ENCODE data around the gene CFHR5.
"Not testable (repeated sequence)": the region's sequence is repeated elsewhere in the genome, so short reads cannot be mapped to it uniquely, and the experiment has no call there.

CFHR5 gene

DNA sequence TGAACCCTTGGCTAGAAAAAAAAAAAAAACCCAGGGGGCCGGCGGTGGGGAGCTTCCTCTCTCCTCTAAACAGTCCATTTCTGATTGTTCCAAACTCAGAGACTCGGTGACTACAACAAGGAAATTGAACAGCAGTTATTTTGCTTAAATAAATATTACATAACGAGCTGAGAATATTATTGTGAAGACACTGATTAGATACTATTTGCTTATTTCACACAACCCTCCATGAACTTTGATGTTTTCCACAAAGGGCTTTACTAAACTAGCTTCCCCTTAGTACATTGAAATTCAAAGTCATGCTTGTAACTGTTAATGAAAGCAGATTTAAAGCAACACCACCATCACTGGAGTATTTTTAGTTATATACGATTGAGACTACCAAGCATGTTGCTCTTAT lies at the start of gene CFHR5:
Gene CFHR5 (plus strand): TSS at position 279 of the 400 bp plus-strand sequence. CDS start 109 bp downstream, at position 388.
- TF ChIP-seq POLR2A (IDR thresholded peaks at IDR 0.05; ENCODE audit: low read length) (no peak), GATA1 (IDR thresholded peaks at IDR 0.05; ENCODE audit: low read depth, low read length) (no peak)
- DNase-seq: no peak

DNA sequence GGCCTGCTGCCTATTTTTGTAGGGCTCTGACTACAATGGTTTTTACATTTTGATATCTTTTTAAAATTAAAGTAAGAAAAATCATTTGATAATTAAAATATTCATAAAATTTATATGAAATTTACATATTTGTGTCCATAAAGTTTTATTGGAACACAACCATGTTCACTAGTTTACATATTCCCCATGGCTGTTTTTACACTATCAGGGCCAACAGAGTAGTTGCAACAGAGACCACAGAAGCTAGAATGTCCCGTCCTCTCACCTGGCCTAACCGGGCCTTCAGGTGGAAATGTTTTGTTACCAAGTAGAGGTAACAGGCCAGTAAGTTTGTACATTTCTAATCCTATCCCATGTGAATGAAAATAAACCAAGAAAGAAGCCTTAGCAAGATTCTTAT lies 44.5 kb upstream of the CFHR5 start:
- not testable (repeated sequence) for DNase-seq

DNA sequence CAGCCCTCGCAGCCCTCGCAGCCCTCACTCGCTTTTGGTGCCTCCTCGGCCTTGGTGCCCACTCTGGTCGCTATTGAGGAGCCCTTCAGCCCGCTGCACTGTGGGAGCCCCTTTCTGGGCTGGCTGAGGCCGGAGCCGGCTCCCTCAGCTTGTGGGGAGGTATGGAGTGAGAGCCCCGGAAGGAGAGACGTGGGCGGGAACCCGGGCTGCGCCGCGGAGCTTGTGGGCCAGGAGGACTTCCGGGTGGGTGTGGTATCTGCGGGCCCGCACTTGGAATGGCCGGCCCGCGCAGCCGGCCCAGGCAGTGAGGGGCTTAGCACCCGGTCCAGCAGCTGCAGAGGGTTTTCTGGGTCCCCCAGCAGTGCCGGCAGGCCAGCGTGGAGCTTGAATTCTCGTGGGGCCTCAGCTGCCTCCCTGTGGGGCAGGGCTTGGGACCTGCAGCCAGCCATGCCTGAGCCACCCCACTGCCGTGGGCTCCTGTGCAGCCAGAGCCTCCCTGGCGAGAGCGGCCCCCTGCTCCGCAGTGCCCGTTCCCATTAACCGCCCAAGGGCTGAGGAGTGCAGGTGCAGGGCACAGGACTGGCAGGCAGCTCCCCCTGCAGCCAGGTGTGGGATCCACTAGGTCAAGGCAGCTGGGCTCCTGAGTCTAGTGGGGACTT lies 43.7 kb upstream of the CFHR5 start:
- TF ChIP-seq GATA1 (IDR thresholded peaks at IDR 0.05; ENCODE audit: low read depth, low read length): no peak
- TF ChIP-seq POLR2A (IDR thresholded peaks at IDR 0.05; ENCODE audit: low read length): no peak

DNA sequence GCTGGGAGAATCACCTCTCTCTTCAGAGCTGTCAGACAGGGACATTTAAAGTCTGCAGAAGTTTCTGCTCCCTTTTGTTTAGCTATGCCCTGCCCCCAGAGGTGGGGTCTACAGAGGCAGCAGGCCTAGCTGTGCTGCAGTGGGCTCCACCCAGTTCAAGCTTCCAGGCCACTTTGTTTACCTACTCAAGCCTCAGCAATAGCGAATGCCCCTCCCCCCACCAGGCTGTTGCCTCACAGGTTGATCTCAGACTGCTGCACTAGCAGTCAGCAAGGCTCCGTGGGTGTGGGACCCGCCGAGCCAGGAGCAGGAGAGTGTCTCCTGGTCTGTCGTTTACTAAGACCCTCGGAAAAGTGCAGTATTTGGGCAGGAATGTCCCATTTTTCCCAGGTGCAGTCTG lies 35.9 kb upstream of the CFHR5 start:
- not testable (repeated sequence) for DNase-seq

More for the DNA sequence above, 43.7 kb upstream of the CFHR5 start:
- no peak for DNase-seq

DNA sequence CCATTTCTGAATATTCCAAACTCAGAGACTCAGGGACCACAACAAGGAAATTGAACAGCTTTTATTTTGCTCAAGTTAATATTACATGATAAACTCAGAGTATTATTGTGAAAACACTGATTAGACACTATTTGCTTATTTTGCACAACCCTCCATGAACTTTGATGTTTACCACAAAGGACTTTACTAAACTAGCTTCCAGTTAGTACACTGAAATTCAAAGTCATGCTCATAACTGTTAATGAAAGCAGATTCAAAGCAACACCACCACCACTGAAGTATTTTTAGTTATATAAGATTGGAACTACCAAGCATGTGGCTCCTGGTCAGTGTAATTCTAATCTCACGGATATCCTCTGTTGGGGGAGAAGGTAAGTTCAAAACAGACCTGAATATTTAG lies 33.8 kb upstream of the CFHR5 start, which contains the start of gene CFHR2:
Gene CFHR2 (plus strand): TSS at position 171 of the 400 bp plus-strand sequence. CDS start 143 bp downstream, at position 314.
- DNase-seq: not testable (repeated sequence)

DNA sequence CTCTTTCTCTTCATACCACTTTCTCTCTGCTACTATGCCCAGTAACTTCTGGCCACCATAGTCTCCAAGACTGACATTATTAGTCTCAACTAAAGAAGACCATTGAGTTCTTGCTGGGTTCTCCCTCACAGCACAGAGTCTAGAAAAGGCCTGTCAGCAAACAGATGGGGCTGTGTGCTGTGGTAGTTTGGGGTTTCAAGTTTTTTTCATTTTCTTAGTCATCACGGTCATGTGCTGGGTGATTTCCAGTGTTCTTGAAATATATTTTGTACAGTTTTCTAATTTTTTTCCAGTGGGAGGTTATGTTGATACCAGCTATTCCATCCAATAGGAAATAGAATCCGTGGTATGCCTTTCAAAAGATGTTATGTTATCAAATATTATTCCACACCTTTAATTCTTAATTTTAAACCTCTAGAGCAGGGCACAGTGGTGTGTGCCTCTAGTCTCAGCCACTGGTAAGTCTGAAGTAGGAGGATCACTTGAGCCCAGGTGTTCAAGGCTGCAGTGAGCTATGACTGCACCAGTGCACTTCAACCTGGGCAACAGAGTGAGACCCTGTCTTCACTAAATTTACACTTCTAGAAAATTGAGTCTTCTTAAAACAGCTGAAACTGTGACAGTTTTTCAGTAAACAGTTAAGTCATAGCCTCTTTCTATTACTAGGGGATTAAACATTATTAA lies 25.5 kb upstream of the CFHR5 start:
- TF ChIP-seq GATA1 (IDR thresholded peaks at IDR 0.05; ENCODE audit: low read depth, low read length) (no peak), POLR2A (IDR thresholded peaks at IDR 0.05; ENCODE audit: low read length) (no peak)
- DNase-seq: no peak

DNA sequence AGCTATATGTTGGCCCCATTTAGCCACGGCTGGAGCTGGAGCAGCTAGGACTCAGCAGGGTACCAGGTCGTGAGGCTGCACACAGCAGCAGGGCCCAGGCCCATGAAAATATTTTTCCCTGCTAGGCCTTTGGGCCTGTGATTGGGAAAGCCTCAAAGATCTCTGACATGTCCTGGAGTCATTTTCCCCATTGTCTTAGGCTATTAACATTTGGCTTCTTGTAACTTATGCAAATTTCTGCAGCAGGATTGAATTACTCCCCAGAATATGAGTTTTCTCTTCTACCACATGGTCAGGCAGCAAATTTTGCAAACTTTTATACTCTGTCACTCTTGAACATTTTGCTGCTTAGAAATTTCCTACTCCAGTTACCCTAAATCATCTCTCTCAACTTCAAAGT lies 22.6 kb upstream of the CFHR5 start:
- no peak for DNase-seq
- TF ChIP-seq POLR2A (IDR thresholded peaks at IDR 0.05; ENCODE audit: low read length) (no peak), GATA1 (IDR thresholded peaks at IDR 0.05; ENCODE audit: low read depth, low read length) (no peak)

DNA sequence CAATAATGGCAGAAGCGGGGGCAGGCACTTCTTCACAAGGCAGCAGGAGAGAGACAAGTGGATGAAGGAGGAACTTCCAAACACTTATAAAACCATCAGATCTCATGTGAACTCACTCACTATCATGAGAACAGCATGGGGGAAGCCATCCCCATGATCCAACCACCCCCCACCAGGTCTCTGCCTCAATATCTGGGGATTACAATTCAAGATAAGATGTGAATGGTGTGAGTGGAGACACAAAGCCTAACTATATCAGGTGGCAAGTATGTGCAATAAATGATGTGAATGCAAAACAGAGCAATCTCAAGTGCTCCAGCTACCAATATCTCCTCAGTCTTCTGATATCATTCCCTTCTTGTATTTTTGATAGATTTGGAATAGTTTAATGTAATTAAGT lies 21.4 kb upstream of the CFHR5 start:
- TF ChIP-seq GATA1 (IDR thresholded peaks at IDR 0.05; ENCODE audit: low read depth, low read length) (no peak), POLR2A (IDR thresholded peaks at IDR 0.05; ENCODE audit: low read length) (no peak)
- no peak for DNase-seq

DNA sequence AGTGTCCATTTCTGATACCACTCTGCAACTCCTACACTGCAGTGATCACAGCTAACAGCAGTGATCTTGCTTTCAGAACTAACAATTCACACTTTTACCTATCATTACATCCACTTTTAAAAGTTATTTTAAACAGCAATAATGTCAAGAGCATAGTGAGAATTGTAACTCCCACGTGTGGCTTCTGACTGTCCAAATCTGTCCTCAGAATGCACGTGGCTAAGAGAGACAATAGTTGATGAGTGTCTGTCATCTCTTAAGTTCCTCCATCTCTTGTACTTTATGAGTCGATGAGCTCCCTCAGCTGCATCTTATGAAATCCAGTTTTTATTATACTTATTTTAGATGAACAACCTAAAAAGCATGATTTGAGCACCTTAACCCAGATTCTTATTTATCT lies 16.5 kb upstream of the CFHR5 start:
- no peak for DNase-seq
- no peak for TF ChIP-seq GATA1 (IDR thresholded peaks at IDR 0.05; ENCODE audit: low read depth, low read length)
- no peak for TF ChIP-seq POLR2A (IDR thresholded peaks at IDR 0.05; ENCODE audit: low read length)

DNA sequence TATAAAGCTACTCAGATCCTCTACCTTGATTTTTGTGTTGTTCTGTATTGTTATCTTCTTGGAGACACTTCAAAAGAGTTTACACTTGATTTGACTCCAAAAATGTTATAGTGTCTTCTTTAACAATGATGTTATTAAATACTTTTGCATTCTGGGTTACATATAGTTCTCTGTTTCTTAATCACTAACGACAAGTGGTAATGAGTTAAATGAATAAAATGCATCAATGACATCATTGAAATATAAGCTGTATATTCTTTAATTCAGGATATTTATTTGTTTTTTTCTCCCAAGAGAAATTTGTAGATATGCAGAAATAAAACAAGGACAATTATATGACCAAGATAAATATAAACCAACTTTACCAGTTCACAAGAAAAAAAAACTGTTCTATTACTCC lies 7.2 kb upstream of the CFHR5 start:
- no peak for TF ChIP-seq GATA1 (IDR thresholded peaks at IDR 0.05; ENCODE audit: low read depth, low read length)
- TF ChIP-seq POLR2A (IDR thresholded peaks at IDR 0.05; ENCODE audit: low read length): no peak
- DNase-seq: no peak

DNA sequence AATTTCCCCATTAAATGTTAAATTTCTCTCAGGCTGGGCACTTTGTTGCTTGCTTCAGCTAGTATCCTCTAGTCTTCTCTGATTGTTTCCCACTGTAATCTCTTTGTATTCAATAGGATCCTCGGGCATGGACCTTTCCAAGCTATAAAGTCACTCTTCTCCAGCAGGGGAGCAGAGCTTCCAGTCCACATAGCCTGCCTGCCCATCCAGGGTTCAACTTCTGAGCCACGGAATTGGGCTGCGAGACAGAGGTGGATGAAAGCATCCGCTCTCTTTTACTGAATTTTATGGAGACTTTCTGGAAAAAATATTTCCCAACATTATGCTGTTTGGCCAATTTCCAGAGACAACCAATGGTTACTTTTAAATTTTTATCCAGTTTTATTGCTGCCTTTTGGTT lies 1.1 kb upstream of the CFHR5 start:
- TF ChIP-seq GATA1 (IDR thresholded peaks at IDR 0.05; ENCODE audit: low read depth, low read length): no peak
- no peak for TF ChIP-seq POLR2A (IDR thresholded peaks at IDR 0.05; ENCODE audit: low read length)

DNA sequence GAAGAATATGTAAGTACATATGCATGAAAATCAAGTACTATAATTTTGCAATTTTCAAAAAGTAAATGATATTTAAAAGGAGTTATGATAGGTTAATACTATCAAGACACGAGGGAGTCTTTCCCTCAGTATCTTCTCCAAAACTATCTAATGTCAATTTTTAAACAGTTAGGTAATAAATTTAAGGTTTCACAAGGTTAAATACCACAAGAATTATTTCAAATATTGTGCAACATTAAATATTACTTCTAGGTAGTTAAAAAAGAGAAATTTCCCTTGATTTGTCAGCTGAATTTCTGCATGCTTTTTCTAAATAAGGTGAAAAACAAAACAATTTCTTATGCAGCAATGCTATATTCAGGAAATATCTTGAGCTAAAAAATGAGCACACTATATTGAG lies 3.5 kb downstream of the CFHR5 start:
- no peak for TF ChIP-seq GATA1 (IDR thresholded peaks at IDR 0.05; ENCODE audit: low read depth, low read length)
- no peak for TF ChIP-seq POLR2A (IDR thresholded peaks at IDR 0.05; ENCODE audit: low read length)
- DNase-seq: no peak

More for the DNA sequence above, 1.1 kb upstream of the CFHR5 start:
- DNase-seq: no peak

DNA sequence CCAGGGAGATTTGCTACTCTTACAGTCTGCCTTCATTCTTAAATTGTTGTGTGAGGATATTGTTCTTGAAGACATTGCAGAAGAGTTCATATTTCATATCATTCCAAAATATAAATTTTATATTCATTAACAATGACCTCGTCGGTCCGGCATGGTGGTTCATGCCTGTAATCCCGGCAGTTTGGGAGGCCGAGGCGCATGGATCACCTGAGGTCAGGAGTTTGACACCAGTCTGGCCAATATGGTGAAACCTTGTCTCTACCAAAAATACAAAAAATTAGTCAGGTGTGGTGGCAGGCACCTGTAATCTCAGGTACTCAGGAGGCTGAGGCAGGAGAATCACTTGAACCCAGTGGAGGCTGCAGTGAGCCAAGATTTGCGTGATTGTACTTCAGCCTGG lies 4.9 kb downstream of the CFHR5 start:
- DNase-seq: not testable (repeated sequence)

DNA sequence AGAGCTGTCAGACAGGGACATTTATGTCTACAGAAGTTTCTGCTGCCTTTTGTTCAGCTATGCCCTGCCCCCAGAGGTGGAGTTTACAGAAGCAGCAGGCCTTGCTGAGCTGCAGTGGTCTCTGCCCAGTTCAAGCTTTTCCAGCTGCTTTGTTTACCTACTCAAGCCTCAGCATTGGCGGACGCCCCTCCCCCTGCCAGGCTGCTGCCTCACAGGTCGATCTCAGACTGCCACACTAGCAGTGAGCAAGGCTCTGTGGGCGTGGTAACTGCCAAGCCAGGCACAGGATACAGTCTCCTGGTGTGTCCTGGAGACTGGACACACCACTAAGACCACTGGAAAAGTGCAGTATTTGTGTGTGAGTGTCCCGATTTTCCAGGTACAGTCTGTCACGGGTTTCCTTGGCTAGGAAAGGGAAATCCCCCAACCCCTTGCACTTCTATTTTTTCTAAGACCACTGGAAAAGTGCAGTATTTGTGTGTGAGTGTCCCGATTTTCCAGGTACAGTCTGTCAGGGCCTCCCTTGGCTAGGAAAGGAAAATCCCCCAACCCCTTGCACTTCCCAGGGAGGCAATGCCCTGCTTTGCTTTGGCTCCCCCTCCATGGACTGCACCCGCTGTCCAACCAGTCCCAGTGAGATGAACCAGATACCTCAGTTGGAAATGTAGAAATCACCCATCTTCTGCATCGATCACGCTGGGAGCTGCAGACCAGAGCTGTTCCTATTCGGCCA lies 14.7 kb downstream of the CFHR5 start:
- DNase-seq: not testable (repeated sequence)

DNA sequence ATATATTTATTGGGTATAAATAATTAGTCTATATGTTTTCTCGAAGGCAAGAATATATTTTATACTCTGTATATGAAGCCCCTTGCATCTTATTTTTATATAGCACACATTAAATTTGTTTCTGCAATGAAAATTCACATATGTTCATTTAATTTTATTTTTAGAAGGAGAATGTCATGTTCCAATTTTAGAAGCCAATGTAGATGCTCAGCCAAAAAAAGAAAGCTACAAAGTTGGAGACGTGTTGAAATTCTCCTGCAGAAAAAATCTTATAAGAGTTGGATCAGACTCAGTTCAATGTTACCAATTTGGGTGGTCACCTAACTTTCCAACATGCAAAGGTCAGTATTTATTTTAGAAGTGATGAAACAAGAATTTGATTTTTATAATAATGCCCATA lies 16.6 kb downstream of the CFHR5 start:
- TF ChIP-seq GATA1 (IDR thresholded peaks at IDR 0.05; ENCODE audit: low read depth, low read length) (no peak), POLR2A (IDR thresholded peaks at IDR 0.05; ENCODE audit: low read length) (no peak)
- DNase-seq: no peak

Measured in erythroblast (primary cell).